Pulmonary artery endothelial cell (primary cell): ENCODE results near the gene FBXW4. TPM values are rescaled to one million over a fixed set of nuclear protein-coding genes. Genes with fewer than 3 reads are reported as not detected.

Experiments used
- DNase-seq: peaks from one replicate; pipeline ENCODE4 v3.0.0-alpha.2; 2011; ENCODE audit warnings: low read depth, low spot score
- total RNA-seq: library from RNA; depleted of rRNA; stranded (reverse); fragments of >200 nt; gene quantifications from 2 replicates; pipeline ENCODE4 v1.2.3, GENCODE V29; 2014

Gene FBXW4, protein sequence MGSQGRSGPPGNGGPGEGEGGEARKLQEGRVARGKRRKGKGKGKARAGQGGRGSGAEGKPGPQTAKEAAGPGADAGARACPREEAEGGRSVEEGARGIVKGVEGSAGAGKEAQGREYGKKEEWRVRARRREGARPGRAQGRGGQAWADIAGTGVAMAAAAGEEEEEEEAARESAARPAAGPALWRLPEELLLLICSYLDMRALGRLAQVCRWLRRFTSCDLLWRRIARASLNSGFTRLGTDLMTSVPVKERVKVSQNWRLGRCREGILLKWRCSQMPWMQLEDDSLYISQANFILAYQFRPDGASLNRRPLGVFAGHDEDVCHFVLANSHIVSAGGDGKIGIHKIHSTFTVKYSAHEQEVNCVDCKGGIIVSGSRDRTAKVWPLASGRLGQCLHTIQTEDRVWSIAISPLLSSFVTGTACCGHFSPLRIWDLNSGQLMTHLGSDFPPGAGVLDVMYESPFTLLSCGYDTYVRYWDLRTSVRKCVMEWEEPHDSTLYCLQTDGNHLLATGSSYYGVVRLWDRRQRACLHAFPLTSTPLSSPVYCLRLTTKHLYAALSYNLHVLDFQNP
- total RNA-seq = 15.8 and 23.3 TPM in 2 replicates

DNA sequence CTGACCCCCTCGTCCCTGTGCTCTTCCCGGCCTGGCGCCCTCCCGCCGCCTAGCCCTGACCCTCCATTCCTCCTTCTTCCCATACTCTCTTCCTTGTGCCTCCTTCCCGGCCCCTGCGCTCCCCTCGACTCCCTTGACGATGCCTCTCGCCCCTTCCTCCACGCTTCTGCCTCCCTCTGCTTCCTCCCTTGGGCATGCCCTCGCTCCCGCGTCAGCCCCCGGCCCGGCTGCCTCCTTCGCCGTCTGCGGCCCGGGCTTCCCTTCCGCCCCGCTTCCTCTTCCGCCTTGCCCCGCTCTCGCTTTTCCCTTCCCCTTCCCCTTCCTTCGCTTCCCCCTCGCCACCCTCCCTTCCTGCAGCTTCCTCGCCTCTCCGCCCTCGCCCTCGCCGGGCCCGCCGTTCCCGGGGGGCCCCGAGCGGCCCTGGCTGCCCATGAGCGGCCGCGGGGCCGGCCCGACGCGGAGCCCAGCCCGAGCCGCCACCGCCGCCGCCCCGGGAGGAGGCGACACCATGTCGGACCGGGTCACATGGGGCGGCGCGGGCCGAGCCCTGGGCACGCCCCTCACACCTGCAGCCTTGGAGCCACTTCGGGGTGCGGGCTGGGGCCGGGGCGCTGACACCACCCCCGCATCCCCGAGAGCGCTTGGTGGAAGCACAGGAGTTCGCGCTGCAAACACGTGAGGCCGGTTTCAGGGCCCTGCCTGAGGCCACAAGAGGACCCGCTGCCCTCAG lies at the start of gene FBXW4:
TSS of gene FBXW4 (minus strand) at position 497 of the 730 bp plus-strand sequence. CDS start at position 432, 65 bp downstream.
- no peak for DNase-seq

DNA sequence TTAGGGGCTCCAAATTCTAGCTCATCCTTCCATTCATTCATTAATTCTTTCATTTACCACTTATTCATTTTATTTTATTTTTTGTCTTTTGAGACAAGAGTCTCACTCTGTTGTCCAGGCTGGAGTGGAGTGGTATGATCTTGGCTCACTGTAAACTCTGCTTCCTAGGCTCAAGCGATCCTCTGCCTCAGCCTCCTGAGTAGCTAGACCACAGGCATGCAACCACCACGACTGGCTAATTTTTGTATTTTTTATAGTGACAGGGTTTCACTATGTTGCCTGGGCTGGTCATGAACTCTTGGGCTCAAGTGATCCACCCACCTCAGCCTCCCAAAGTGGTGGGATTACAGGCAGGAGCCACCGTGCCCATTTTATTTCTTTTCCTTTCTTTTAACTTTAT lies 49.3 kb upstream of the FBXW4 start:
- no peak for DNase-seq

DNA sequence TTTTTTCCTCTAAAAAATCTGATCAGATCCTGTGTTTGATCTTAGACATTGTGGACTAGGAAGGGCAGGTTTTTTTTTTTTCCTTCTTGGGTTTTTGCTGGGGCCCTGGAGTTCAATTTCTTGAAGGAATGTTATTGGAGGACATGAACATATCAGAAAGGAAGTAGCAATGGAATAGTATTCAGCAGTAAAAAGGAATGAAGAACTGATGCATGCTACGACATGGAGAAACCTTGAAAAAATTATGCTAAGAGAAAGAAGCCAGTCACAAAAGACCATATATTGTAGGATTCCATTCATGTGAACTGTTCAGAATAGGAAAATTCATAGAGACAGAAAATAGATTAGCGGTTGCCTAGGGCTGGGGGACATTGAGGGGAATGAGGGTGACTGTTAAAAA lies 47.0 kb upstream of the FBXW4 start:
- DNase-seq = no peak

DNA sequence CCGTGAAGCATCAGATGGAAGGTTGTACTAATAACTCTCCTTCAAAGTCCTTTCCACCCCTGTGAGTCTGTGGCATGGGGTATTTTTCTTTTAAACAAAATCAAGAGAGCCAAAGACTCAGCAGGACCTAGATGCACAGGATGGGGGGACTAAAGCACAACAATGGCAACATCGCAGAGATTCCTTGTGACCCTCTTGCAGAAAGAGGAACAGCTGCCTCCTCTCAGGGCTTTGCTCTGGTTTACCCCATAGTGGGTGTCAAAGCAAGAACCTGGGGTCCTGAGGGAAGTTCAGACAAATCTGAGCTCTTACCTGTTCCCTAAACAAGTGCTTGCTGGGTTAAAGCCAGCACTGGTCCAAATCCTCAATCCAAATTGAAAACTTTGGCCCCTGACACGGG lies 41.7 kb upstream of the FBXW4 start:
- DNase-seq = no peak

DNA sequence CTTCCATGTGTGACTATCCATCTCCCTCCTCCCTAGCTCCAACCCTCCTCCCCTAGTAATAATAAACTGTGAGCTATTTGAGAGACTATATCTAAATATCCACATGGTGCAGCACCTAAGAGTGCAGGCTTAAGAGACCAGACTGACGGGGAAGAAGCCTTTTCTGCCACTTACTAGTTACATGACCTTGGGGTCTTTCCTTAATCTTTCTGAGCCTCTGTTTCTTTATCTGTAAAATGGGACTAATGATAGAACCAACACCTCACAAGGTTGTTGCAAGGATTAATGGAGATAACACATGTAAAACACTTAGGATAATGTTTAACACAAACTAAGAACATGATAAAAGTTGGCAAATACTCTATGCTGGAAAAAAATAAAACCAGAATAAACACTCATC lies 37.1 kb upstream of the FBXW4 start:
- no peak for DNase-seq

DNA sequence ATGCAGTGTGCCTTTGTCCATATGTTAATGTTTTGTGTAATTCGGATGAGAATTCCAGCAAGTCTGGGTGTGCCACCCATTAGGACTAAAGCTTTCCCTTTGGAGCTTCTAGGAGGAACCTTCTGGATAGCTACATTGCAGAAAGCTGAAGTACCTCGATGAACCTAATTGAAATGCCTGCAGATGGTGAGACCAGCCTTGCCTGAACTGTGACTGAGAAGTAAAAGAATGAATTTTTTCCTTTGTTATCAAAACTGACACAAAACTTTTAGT lies 31.1 kb upstream of the FBXW4 start:
- DNase-seq = no peak

DNA sequence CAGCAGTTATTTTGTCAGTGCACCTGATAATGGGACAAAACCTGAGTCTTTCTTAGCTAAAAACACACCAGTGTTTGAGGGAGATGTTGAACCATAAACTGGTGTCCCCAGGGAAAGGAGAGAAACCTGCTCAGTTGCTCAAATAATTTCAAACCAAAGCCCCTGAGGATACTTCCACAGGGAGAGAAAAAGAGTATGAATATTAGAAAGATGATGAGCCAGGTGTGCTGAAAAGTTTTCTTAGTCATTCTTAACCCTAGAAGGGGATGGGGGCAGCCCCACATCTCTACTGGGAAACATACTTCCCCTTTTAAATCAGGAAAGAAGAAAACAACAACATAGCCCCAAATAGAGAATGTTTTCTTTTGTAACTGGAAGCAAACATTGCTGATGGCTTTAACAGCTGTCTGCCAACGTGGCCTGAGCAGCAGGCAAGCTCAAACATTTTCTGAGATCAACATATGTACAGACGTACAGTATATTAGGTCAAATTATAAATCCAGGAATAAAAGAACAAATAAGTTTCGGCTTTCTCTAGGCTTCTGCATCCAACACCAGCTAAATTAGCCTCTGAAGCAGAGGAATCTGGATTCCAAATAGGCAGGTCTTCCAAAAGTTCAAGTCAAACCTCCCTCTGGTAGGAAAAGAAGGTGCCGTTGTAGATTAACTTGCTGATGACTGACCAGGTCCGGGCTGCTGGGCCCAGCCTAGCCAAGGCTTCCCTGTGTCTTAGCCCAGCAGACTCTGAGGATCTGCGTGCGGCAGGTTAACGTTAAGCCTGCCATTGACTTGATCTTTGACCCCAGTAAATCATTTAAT lies 30.5 kb upstream of the FBXW4 start:
- no peak for DNase-seq

DNA sequence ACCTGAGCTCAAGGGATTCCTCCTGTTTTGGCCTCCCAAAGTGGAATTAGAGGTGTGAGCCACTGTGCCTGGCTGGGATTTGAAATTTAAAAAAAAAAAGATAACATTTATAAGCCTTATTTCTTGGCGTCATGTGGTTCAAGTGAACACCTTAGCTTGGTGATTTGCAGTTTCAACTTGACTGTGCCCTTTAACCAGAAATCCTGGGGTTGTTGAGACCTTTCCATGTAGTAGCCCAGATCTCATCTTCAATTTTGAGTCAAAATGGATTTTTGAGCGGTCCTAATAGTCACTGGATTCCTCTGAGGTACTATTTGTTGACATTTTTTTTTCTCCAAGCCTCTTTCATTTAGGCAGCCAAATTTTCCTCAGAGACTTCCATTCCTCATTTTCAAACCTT lies 29.5 kb upstream of the FBXW4 start:
- no peak for DNase-seq

DNA sequence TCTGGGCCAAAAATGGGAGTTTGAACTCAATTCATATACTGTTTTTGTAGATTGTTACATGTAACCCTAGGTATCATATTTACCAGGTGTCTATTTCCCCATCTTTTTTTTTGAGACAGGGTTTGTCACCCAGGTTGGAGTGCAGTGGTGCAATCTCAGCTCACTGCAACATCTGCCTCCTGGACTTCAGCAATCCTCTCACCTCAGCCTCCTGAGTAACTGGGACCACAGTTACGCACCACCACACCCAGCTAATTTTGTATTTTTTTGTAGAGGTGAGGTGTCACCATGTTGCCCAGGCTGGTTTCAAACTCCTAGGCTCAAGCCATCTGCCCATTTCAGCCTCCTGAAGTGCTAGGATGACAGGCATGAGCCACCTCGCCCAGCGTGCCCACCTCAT lies 28.2 kb upstream of the FBXW4 start:
- no peak for DNase-seq

DNA sequence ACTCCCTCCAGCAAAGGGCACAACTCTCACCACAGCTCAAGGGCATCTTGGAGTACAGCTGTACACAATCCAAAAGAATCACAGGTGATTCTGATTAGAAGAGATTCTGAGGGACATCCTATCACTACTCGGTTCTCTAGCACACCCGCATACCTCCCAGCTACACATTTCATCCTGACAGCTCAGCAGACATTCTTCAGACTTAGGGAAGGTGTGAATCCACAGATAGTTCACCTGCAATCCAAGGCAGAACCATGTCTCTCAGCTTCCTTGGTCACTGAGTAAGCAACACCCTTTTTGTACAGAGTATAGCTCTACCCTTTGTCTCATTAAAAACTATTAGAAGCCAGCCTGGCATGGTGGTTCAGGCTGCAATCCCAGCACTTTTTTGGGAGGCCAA lies 26.8 kb upstream of the FBXW4 start:
- no peak for DNase-seq

DNA sequence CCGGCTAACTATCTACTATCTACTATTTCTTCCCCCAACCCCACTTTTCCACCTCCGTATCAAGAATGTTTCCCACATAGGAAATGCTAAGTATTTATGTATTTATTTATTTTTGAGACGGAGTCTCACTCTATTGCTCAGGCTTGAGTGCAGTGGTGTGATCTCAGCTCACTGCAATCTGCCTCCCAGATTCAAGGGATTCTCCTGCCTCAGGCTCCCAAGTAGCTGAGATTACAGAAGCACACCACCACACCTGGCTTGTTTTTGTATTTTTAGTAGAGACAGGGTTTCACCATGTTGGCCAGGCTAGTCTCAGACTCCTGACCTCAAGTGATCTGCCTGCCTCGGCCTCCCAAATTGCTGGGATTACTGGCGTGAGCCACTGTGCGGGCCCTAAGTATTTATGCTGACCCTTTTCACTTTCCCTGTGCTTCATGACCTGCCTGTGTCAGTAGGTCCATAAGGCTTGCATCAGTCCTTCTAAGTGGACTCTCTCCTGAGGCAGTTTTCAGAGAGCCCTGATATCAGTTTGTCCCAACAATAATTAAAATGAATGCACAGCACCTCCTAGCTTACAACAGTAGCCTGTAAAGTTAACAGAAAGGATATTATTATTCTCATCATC lies 25.7 kb upstream of the FBXW4 start:
- no peak for DNase-seq

DNA sequence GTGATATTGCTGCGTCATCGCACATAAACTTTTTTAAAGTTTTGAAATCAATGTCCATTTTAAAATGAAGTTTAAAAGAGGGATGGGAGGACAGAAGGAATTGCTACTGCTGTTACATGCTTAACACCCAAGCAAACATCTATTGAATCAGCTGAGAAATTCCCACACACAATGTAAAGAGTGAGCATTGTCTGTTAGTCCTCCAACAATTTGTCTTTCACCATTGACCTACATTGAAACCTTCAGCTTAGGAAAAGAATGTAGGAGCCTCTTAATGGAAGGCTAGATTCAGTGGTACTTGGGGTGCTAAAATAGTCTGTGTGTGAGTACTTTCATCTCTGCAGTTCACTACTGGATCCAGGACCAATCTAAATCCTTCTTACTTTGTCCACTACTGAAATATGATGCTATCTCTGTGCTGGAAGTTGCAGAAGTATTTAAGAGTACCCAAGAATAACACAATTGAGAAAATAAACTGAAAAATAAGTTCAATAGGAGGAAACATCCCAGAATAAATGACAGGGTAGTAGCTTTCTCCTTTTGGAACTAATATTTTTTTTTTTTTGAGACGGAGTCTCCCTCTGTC lies 23.8 kb upstream of the FBXW4 start:
- DNase-seq = no peak

DNA sequence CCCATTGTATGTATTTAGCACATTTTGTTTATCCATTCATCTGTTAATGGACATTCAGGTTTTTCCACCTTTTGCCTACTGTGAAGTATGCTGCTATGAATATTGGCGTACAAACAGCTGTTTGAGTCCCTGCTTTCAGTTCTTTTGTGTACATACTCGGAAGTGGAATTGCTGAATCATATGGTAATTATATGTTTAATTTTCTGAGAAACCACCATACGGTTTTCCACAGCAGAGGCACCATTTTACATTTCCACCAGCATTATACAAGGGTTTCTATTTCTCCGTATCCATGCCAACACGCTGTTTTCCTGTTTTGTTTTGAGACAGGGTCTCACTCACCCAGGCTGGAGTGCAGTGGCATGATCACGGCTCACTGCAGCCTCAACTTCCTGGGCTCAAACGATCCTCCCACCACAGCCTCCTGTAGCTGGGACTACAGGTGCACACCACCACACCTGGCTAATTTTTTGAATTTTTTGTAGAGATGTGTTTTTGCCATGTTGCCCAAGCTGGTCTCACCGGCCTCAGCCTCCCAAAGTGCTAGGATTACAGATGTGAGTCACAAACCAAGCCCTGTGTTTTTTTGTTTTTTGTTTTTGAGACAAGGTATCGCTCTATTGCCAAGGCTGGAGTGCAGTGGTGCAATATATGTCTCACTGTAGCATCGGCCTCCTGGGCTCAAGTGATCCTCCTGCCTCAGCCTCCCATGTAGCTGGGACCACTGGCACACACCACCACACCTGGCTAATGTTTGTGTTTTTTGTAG lies 22.1 kb upstream of the FBXW4 start:
- DNase-seq = no peak

DNA sequence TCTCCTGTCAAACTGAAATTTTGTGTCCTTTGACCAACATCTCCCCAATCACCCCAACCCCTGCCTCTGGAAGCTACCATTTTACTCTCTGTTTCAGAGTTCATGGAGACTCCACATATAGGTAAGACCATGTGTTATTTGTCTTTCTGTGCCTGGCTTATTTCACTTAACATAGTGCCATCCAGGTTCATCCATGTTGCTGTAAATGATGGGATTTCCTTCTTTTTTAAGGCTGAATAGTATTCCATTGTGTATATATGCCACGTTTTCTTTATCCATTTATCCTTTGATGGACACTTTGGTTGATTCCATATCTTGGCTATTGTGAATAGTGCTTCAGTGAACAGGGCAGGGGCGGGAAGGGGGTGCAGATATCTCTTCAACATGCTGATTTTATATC lies 18.0 kb upstream of the FBXW4 start:
- DNase-seq = no peak

DNA sequence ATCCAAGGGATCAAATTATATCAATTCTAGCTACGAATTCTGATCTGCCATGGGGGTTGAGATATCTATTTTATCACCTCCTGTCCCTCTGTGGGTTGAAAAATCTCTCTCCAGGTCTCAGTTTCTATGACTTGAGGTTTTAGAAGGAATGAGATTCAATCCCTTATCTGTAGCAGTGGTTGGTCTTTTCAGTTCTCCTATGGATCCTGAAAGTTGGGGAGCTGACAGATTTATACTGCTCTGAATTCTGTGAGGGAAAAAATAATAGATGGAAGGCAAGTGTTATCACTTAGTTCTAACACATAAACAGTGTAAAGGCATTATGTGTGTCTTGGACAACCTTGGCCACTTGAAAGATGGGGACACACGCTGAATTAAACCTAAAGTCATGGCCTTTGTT lies 15.8 kb upstream of the FBXW4 start:
- no peak for DNase-seq

DNA sequence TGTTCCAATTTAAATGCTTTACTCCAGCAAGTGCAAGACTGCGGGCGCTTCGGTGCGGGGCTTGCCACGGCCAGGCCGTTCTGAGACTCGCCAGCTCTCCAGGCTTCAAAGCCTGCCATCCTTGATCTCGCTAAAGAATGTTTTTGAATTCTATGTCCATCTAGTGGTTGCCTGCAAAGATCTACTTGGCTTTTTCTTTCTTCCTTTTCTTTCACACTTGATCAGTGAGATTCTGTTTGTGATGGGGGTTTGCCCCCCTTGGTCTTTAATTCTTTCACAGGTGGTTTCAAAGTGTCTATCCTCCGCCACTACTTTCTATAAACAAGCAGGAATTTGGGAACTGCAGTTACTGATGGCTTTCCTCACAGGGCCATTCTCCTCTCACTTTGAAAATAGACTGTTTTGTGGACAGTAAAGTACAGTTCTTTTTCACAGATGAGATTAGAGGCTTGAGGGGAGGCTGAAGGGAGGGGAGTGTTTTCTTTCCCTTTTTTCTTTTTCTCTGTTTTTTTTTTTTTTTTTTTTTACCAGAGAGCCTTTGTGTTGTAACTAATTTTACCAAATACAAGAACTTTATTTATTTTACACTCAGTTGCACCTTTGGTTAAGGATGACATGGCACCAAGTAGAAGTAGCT lies 15.2 kb upstream of the FBXW4 start:
- no peak for DNase-seq

DNA sequence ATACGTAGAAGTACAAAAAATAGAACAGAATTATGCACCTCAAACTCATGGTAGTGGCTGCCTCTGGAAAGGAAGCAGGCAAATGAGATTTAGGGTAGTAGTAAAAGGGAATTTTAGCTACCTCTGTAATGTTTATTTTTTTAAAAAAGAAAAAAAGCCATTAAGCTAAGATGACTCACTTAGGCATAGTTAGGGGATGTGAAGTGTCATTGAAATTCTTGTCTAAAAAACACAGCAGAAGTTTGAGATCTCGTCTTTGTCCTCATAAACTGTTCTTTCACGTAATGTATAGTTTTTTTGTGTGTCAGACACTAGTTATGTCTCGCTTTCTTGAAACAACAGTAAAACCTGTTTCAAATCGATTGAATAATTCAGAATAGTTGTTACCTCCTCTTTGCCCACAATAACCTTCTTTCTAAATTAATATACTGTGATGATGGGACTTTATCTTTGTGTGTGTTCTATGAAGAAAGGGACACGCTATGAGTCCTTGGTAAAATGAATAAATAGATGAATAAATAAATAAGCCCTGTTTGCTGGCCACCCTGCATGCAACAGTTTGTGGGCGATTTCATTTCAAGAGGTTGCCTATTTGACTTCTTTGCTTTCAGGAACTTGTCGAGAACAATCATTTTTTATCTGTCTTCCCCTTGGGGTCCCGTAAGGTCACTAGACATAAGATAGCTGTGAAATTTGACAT lies 14.5 kb upstream of the FBXW4 start:
- DNase-seq = no peak

DNA sequence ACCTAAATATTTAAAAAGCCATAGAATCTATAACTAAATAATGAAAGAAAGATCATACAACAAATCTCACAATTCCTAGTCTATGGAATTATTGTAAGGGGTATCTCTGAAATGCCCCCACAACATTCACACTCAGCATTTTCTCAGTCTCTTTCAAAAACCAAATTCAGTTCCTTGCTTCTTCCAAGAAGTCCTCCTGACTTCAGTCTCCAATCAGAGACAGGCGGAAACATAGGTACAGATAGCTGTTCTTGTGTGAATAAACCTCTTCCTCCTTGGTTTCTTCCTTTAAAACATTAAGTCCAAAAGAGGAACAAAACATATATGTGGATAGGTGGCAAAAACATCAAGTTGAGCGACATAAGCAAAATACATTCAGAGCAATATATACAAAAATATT lies 13.9 kb upstream of the FBXW4 start:
- DNase-seq = no peak

DNA sequence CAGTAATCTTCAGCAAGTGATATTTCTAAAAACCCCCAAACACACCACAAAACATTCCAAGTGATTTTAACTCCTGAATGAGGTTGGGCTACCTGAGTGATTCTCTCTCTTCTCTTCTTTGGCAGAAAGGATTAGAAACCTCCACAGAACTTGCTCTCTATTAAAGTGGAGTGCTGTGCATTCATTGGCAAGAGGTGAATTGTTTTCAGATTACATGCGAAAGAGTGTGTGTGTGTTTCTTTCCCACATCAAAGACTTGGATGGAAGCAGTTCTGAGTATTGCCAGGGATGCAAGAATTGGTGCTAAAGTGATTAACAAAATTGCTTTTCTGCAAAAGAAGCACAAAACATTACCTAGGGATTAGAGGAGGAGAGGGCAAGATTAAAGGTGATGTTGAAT lies 13.1 kb upstream of the FBXW4 start:
- DNase-seq = no peak
